ENCODE data around the gene NSD2.
"Not testable (repeated sequence)": the region's sequence is repeated elsewhere in the genome, so short reads cannot be mapped to it uniquely, and the experiment has no call there.

The NSD2 gene

GRCh38 chr4:1991596-1992434 is 120.6 kb downstream of the NSD2 start:
- TF ChIP-seq CTCF (IDR thresholded peaks at IDR 0.05; ENCODE audit: insufficient read depth, low read depth, low read length, missing control alignments), result no peak
- DNase-seq (ENCODE audit: low read depth), result no peak
- no peak overlapping the region for H3K4me3 ChIP-seq (ENCODE audit: low read length)

DNA sequence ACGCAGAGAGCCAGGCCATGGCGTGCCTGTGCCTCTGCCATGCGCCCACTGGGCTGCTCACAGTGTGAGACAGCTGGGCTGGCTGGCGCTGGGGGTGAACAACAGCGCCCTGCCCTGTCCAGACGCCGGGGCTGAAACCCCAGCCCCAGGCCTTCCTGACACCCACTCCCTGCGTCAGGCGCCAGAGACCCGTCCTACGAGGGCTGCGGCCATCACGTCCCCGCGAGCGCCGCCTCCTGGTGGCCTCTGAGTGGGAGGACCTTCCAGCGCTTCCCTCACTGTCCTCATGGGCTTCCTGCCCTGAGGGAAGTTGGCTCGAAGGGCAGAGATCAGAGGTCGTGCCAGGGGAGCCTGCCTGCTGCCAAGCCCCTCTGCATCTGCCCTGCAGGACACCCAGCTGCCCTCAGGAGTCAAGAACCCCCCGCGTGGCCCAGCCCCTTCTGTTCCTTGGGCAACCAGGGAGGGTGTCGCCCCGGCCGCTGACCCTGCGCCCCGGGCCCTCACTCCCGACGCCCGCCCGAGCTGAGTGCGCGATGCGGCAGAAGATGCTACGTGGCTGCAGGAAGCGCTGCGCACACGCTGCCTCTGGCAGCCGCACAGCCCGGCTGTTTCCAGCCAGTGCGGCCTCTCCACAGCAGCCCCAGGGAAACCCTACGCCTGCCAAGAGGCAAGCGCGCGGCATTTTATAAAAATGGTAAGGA is 121.4 kb downstream of the NSD2 start:
- no peak for TF ChIP-seq CTCF (IDR thresholded peaks at IDR 0.05; ENCODE audit: insufficient read depth, low read depth, low read length, missing control alignments)
- DNase-seq (ENCODE audit: low read depth), result no peak
- no peak overlapping the region for H3K4me3 ChIP-seq (ENCODE audit: low read length)

- DNase-seq (ENCODE audit: low read depth), result no peak
- TF ChIP-seq CTCF (IDR thresholded peaks at IDR 0.05; ENCODE audit: insufficient read depth, low read depth, low read length, missing control alignments), result no peak
- H3K4me3 ChIP-seq (ENCODE audit: low read length), result no peak overlapping the region
These were observed 122.0 kb downstream of the NSD2 start for GRCh38 chr4:1993169-1993516.

DNA sequence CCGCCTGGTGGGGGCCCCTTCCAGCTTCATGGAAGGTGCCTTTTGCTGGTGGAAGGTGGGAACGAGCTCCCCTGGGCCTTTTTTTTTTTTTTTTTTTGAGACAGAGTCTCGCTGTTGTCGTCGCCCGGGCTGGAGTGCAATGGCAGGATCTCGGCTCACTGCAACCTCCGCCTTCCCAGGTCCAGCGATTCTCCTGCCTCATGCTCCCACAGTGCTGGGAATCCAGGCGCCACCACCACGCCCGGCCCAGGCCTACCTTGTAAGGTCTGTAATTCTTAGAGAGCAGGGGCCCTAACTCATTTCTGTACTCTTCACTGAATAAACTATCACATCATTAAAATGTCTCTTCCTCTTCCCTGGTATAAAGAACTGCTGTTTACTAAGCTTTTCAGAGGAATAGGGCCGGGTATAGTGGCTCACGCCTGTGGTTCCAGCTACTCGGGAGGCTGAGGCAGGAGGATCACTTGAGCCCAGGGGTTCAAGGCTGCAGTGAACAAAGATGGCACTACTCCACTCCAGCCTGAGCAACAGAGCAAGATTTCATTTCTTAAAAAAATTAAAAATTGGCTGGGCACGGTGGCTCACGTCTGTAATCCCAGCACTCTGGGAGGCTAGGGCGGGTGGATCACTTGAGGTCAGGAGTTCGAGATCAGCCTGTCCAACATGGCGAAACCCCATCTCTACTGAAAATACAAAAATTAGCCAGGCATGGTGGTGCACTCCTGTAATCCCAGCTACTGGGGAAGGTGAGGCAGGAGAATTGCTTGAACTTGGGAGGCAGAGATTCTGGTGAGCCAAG is 122.7 kb downstream of the NSD2 start:
- H3K4me3 ChIP-seq (ENCODE audit: low read length); DNase-seq (ENCODE audit: low read depth): not testable (repeated sequence)

GRCh38 chr4:1994938-1995337 is 123.7 kb downstream of the NSD2 start:
- TF ChIP-seq CTCF (IDR thresholded peaks at IDR 0.05; ENCODE audit: insufficient read depth, low read depth, low read length, missing control alignments), result no peak
- H3K4me3 ChIP-seq (ENCODE audit: low read length), result no peak overlapping the region
- DNase-seq (ENCODE audit: low read depth), result no peak

DNA sequence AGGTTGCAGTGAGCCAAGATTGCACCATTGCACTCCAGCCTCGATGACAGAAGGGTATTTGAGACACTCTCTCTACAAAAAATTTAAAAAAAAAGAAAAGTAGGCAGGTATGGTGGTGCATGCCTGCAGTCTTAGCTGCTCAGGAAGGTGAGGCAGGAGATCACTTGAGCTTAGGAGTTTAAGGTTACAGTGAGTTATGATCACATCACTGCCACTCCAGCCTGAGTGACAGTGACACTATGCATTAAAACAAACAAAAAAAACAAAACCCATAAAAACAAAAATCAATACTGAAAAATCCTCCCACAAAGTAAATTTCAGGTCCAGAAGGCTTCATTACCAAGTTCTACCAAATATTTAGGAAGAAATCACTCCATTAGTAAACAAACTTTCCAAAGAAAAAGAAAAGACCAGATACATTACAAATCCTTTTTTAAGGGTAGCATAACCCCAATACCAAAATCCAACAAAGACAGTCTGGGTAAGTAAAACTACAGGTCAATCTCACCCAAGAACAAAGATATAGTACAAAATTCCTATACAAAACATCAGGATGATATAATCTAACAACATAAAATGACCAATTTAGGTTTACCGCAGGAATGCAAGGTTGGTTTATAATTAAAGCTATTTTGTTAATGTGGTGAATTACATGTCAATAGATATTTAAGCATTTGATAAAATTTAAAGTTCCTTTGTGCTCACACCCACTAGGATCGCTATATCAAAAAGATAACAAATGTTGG is 125.8 kb downstream of the NSD2 start:
- no peak for DNase-seq (ENCODE audit: low read depth)
- no peak overlapping the region for H3K4me3 ChIP-seq (ENCODE audit: low read length)
- TF ChIP-seq CTCF (IDR thresholded peaks at IDR 0.05; ENCODE audit: insufficient read depth, low read depth, low read length, missing control alignments), result no peak
